GM20000 (cell line): ENCODE measurements around the gene SERPINB8.
A peak's percentile ranks its signal among the peaks of the same experiment; 100 is the strongest.
"Not testable (repeated sequence)": the region's sequence is repeated elsewhere in the genome, so short reads cannot be mapped to it uniquely, and the experiment has no call there.

Experiments
- DNase-seq: peaks from one replicate; pipeline ENCODE4 v3.0.0; 2012; ENCODE audit warnings: low spot score
- CTCF ChIP-seq: IDR thresholded peaks from 2 replicates; pipeline ENCODE4 v1.5.1; 2012; ENCODE audit warnings: mild to moderate bottlenecking, control low read depth; ENCODE audit errors: extremely low read depth, missing control alignments

Gene SERPINB8

GRCh38 chr18:63969942-63970808 lies at the start of gene SERPINB8:
Gene SERPINB8 (plus strand): TSS chr18:63970081. CDS start chr18:63978309, 8,228 bp downstream.
- peak; percentile 84 for DNase-seq
- TF ChIP-seq CTCF, result no peak

DNA sequence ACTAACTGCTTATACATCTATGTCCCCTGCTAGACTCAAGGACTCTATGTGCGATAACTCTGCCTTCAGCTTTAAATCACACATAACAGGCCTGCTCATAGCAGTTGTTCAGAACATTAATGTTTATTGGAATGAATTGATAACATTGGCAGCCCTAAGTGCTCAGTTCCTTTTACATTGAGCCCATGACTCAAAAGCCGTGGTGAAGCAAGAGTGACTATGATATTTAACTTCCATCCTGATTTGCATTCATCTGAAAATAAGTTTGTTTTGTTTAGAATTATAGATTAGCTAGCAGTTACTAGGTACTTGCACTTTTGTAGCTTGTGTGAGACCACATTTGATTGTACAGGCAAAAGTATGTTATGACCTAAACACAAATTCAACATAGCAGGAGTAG lies 47.8 kb upstream of the SERPINB8 start:
- no peak for DNase-seq
- no peak for TF ChIP-seq CTCF

GRCh38 chr18:63924551-63924950 lies 45.3 kb upstream of the SERPINB8 start:
- no peak for DNase-seq
- TF ChIP-seq CTCF, result no peak

DNA sequence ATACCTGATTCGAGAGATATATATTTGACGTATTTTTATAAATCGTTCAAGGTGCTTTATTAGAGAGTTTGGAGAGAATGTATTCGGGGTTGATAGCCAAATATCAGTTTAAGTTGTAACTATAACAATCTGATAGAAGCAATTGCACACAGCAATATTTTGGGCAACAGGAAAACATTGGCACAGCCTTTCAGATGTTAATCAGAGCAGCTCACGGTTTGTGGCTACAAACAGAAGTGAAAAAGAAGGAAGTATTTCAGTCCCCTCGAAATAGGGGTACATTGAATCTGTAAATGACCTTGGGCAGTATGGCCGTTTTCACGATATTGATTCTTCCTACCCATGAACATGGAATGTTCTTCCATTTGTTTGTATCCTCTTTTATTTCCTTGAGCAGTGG lies 41.5 kb upstream of the SERPINB8 start:
- DNase-seq, result no peak
- TF ChIP-seq CTCF, result no peak

DNA sequence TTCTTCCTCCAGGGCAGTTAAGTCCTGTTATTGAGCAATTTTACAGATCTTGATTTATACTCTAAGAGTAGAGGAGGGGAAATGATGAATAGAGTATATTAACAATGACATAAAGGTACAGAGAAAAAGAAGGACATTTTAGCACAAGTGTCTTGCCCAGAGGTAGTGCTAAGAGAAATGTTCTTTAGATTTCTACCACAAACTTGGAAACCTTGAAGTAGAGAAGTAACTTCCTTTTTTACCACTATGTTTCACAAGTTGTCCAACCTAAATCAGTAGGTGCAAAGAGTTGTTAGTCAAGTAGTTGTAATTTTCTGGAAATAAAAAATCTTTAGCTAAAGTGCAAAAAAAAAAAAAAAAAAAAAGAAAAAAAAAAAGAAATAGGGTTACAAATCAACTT lies 40.5 kb upstream of the SERPINB8 start:
- DNase-seq, result not testable (repeated sequence)

GRCh38 chr18:63930773-63931354 lies 39.0 kb upstream of the SERPINB8 start:
- TF ChIP-seq CTCF, result no peak
- no peak for DNase-seq

DNA sequence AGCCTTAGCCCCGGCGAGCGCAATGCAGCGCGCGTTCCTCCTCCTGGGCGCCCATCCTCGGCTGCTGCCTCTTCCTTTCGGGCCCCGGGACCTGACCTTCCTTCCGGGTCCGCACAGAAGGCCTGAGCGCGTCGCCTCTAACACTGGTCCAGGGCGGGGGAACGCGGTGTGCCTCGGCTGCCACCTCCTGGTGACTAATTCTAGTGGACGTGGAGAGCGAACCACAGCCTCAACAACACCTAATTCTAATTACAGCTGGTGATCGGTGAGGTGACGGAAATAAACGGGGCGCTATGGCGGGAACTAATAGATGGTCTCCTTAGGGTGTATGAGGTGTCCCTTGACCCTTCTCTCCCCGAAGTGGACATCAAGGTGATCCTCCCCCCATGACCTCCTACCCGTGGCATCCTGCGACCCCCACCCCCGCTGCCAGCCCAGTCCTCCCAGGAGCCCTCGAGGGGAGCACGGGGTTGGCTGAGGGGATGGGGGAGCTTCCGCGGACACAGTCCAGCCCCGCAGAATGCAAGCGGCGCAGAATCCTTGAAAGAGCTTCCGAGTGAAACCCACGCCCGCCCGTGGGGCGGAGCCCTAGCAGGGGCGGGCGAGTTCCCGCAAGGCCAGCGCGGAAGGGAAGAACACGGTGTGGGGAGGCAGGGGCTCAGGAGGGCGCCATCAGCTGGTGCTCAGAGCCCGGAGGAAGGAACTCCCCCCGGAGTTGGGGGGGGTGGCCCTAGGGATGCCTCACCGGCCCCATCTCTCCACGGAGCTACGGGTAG lies 33.5 kb upstream of the SERPINB8 start:
- peak; percentile 79 for TF ChIP-seq CTCF
- peak; percentile 85 for DNase-seq
